ENCODE measurements around the gene OPA1.
"Not testable (repeated sequence)": the region's sequence is repeated elsewhere in the genome, so short reads cannot be mapped to it uniquely, and the experiment has no call there.

Gene OPA1

DNA sequence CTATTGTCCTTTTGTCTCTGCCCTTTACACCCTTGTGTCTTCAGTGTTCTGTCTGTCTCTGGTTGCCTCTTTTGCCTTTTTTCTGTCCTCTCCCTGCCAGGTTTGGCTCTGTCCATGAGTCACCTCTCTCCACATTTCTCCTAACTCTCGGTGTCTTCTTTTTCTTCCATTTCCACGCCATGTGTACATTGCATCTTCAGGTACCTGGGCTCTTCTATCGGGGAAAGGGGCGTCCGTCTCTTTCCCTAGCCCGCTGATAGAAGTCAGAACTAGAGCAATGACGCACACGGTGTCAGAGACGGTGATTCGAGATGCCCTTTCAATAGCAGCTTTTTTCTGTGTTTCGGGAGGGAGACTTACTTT lies 641 bp downstream of the OPA1 start:
- DNase-seq: peak; percentile 44 to 57

DNA sequence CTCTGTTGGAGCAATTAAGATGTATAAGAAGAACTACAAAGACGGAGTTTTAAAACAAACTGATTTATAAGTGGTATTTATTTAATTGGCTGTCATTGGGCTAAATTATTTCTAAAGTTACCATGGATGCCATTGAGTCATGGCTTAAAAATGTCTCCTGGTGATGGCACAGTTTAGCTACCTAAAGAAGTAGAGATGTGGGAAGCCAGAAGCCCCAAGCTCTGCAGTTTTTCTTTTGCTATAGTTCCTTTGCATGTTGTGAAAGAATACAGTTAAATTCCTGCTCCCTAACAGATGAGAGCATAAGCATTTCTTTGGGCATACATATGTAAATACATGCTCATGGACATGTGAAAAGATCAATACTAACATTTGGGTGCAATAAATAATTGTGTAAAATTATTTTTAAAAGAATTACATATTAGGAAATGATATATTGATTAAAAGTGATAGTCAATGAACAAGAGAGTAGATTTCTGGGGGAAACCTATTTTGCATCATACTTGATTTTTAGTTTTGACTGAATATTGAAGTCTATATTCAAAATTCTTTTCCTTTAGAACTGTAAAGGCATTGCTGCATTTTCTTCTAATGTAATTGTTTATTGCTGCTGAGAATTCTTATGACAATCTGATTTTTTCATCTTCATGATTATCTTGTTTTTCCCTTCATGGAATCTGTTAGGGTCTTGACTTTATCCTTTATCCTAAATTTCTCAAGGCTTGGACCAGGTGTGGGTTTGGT lies 2.1 kb downstream of the OPA1 start:
- DNase-seq: no peak

DNA sequence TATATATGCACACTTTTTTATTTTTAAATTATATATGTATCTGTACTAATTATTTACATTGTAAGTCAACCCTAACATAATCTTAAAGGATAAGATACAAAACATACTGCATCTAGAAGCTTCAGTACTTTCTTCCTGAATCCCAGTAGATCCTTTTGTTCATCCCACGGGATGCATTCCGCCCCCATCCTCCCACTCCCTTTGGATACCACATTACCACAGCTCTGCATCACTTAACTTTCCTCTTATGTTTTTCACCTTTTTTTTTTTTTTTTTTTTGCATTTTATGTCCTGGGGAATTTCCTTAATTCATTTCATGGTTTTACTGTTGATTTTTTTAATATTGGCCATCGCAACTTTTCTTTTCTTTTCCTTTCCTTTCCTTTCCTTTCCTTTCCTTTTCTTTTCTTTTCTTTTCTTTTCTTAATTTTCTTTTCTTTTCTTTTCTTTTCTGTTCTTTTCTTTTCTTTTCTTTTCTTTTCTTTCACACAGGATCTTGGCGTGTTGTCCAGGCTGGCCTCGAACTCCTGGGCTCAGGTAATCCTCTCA lies 3.0 kb downstream of the OPA1 start:
- no peak for DNase-seq

DNA sequence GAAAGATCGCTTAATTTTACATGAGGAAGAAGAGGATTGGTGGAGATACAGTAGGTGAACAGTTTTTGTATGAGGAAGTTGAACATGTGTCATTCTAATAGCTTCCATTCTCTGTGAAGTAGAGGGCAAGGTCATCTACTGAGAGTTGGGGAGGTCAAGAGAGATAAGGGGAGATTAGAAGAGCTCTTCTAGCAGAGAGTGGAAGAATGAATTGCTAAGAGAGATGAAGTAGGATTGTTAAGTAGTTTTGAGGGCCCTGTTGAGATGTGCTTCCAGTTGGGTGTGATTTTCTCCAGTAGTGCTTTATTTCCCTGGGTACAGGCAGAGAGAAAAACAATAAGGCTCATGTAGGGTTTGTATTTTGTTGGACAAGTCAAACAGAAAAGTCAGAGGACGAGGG lies 5.2 kb downstream of the OPA1 start:
- no peak for DNase-seq

DNA sequence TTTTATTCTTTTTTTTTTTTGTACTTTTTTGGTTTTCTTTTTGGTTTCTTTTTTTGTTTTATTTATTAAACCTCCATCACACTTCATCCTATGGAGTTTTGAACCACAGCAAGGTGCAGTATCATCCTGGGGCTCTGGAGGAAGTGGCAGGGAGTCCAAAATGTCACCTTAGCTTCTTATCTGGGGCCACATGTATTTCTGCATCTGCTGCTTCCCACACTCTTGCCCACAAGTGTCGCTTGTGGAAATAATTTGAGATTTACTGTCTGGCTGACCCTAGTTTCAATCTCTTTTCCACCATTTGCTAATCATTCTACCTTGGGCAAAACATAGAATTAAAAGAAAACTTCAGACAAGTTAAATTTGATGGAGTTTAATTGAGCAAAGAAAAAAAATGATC lies 6.4 kb downstream of the OPA1 start:
- no peak for DNase-seq

DNA sequence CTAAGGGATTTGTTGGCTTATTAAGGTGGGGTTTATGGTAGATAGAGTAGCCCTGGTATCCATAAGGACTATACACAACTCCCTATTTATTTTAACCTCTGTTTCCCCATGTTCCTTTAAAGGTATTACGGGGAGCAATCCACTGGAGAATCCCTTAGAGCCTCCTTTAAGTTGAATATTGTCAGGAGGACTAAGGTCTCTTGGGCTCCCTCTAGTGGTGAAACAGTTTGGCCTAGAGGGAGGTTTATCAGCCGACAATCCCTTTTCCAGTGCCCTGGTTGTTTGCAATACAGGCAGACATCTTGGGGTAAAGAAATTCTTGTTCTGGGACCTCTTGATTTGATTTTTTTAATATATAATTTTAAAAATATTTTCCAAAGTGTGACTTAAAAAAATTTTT lies 12.9 kb downstream of the OPA1 start:
- DNase-seq: peak; percentile 32 to 58

DNA sequence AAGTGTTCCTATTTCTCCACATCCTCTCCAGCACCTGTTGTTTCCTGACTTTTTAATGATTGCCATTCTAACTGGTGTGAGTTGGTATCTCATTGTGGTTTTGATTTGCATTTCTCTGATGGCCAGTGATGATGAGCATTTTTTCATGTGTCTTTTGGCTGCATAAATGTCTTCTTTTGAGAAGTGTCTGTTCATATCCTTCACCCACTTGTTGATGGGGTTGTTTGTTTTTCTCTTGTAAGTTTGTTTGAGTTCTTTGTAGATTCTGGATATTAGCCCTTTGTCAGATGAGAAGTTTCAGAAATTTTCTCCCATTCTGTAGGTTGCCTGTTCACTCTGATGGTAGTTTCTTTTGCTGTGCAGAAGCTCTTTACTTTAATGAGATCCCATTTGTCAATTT lies 13.9 kb downstream of the OPA1 start:
- DNase-seq: not testable (repeated sequence)

DNA sequence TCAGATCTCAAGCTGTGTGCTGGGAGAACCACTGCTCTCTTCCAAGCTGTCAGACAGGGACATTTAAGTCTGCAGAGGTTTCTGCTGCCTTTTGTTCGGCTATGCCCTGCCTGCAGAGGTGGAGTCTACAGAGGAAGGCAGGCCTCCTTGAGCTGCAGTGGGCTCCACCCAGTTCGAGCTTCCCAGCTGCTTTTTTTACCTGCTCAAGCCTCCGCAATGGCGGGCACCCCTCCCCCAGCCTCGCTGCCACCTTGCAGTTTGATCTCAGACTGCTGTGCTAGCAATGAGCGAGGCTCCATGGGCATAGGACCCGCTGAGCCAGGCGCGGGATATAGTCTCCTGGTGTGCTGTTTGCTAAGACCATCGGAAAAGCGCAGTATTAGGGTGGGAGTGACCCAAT lies 17.5 kb downstream of the OPA1 start:
- not testable (repeated sequence) for DNase-seq

DNA sequence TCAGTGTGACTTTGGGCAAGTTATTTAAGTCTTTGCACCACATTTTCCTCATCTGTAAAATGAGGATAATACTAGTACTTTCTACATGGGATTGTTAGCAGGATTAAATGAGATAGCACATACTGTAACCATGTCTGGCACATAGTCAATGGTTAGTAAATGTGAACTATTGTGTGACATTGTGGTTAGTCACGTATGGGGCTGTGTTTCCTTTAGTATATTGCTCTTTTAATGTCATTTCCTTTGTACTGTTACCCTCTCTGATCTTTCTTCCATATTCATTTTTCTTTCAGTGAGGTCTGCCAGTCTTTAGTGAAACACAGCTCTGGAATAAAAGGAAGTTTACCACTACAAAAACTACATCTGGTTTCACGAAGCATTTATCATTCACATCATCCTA lies 21.4 kb downstream of the OPA1 start:
- no peak for DNase-seq

DNA sequence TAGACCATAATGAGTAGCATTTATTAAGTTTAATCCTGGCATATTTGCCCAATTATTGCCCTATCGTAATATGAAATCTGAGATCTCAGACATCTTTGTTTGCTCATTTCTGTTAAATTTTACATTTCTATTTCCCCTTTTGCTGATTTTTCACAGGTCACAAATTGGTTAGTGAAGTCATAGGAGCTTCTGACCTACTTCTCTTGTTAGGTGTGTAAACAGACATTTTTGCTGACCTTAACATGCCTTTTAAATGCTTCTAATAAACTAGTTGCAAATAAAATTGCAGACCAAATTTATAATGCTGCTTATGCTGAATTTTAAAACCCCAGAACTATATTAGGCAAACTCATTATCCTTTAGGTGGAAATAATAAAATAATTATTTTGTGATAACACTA lies 24.6 kb downstream of the OPA1 start:
- DNase-seq: no peak

DNA sequence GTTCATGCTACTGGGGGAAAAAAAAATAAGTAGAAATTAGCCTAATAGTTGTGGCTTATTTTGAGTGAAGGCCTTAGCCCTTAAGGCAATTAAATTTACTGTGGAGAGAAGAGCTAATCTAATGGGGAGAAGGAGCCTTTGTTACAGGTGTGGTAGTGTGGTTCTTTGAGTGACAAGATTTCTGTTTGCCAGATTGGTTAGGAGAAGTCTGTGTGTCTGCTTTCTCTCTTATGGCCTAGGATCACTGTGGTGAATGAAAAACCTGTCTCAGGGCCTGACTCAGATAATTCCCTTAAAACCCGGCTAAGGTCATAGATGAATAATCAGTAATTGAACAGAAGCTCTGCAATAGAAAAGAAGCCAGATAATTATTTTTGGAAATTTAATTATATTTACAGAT lies 27.0 kb downstream of the OPA1 start:
- no peak for DNase-seq

DNA sequence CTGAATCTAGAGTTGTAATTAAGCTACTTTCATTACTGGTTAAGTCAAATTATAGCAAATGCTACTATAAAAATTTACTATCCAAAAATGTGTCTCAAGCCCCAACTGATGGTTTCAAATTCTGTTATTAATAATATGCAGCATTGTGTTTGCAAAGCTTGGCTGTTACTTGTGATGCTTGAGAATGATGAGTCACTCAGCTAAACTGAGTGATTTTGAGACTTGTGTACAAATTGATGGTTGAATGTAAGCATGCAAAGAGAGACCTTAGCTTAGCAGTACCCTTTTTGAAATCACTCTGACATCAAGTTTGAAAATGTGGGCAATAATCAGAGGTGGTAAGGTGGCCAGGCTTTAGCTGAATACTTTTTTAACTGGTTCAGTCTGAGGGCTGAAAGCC lies 27.6 kb downstream of the OPA1 start:
- no peak for DNase-seq

DNA sequence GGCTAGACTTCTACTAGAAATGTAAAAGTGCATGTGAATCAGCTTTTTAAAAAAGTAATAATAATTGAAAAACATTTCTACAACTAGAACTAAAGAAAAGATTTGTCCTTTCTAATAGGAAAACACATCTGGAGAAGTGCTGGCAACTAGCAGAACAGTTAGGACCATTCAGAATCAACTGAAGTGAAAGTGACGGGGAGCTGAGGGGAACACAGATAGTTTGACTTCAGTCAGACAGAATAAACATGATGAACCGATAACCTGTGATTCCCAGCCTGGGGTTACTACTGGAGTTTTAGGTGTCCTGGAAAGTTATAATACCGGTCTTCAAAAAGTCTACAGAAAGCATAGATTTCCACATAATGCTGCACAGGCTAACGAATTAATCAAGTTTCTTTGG lies 28.1 kb downstream of the OPA1 start:
- DNase-seq: no peak

DNA sequence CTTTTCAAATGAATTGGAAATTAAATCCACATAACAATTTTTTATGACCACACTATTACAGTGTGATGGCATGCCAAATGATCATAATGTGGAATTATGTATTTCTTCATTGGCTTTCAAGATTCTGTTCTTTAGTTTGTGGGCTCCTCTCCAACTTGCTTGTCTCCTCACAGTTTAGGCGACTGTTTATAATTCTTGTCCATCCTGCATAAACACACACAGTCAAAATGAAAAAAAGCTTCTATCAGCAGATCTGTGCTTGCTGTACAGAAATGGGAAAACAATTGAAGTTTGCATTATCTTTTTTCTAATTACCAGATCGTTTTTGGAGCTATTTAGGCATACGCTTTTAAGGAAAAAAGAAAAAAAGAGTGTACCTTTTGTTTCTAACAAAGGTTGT lies 37.0 kb downstream of the OPA1 start:
- no peak for DNase-seq

DNA sequence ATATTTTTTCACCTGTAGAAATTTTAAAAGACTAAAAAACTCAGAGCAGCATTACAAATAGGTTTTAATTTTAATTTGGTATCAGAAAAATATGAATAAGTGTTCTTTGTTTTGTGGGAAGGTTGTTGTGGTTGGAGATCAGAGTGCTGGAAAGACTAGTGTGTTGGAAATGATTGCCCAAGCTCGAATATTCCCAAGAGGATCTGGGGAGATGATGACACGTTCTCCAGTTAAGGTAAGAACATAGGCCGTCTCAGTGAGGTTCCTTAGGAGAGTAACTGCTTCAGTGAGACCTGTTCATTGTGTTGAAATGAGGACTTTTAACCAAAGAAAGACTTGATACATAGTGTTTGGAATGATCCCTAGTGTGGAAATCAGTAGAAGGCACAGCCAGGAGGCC lies 44.8 kb downstream of the OPA1 start:
- no peak for DNase-seq

DNA sequence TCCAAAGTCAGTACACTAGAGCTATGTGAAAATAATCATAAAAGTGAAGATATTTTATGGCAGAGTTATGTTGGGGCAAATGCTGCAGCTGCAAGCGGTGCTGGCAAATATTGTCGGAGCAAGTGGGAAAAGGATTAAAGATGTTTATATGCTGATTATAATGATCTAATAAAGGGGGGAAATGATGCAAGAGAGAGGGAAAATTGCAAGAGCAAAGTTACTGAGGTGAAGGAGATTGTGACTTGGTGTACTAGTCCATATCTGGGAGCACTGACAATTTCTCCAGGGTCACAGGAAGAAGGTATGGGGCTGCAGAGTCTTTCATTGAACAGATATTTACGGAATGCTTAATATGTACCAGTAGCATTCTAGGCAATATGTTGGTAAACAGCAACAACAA lies 45.8 kb downstream of the OPA1 start:
- no peak for DNase-seq

DNA sequence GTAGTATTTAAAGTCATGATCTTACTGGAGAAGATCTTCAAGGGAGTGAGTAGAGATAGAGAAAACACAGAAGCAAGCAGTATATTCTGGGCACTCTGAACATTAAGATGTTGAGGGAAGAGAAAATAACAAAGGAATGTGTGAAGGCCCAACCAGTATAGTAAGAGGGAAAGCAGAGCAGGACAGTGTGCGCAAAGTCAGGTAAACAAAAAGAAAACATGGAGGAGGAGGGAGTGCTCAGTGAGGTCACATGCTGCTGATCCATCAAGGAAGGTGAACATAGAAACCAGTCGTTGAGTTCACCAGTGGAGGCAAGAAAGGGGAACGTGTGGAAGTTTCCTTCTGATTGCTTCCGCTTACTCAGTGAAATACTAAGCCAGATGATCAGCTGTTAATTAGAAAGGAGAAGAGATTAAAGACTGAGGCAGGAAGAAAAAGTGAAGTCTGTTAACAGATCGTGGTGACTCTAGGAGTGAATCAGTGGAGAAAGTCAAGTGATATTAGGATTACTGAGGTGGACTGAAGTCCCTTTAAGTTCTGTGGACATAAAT lies 47.2 kb downstream of the OPA1 start:
- DNase-seq: no peak

DNA sequence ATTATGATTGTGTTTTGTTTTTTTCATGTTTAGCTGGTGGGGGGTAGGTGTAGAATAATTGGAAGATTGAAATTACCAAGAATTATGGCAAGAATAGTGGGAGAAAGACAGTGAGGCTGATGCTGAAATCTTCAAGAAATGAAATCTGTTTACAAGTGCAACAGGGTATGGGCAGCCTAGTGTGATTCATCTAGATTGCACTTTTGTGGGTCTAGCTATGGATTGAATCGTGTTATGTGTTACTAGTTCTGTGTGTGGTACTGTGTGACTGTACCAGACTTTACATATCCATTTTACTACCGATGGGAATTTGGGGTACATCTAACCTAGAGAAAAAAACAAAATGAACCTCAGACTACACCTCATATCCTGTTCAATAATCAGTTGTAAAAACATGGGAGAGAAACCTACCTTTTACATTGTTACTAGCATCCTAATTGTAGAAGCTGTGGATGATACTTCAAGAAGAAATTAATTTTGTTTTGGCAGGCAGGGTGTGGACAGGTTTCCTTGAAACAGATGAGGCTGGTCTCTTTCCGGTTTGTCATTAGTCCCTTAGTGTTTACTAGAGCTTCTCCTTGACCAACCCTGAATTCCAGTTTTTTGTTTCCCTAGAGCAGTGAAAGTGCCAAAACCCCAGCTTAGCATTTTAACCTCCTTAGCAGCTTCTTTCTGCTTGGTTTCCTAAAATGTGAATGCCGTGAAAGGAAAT lies 47.9 kb downstream of the OPA1 start:
- DNase-seq: no peak

DNA sequence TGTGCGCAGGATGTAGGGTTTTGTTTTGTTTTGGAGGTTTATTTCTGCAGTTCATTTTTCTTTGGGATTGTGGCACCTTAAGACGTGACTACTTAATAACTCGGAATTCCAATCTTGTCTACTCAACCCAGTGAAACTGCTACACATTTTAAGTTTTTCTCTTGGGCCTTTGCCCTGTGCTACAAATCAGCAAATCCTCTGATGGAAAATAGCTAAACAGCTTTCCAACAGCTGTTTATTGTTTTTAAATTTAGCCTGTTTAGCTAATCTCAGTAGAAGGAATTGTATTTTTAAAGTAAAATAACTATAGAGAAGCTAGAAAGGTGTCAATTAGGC lies 48.4 kb downstream of the OPA1 start:
- DNase-seq: no peak

DNA sequence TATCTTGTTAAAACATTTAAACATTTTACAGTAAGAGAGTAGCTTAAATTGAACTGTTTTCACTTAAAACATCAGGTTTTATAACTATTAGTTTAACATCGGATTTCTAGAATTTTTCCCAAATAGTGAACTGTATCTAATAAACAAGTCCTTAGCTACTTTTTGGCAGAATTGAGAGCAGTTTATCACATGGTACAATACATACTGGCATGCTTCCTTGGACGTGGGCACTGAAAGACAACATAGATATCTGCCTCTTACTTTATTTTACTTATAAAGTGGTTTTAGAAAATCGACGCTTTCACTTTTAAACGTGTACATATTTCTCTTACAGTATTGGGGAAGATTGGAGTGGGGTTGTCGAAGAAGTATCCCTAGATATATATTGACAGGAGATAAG lies 52.8 kb downstream of the OPA1 start:
- no peak for DNase-seq

DNA sequence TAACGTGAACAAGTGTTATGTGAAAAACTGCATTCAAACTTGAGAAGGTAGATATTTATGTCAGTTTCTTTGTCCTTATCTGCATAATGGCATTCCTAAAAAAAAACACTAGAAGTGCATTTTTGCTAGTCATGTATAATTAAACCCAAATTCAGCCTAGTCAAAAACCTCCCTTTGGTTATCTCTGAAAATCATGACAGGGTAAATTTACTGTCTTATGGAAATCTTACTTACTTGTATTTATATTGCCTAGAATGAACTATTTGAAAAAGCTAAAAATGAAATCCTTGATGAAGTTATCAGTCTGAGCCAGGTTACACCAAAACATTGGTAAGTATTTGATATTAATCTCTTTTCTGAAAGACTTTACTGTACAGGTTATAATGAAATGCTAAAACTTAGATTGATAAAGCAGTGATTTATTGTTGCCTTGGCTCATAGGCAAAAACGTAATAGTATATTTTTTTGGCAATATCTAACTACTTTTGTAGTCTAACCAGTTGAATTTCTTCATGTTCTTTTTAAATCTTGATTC lies 55.6 kb downstream of the OPA1 start:
- no peak for DNase-seq

DNA sequence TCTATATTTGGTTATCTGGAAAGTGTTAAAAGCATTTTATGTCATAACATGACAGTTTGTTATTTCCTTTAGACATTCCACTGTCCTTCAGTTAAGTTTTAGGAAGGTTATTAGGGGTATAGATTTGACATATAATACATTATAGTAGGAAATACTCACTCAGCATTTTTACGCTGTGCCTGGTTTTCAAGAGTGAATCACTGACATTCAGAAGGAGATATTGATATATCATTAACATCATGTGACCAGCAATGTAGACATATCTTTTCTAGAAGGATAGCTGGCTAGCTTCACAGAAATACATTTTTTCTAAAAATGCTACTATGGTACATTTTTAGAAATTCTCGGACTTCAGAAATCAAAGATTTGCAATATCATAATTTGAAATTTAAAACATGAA lies 57.6 kb downstream of the OPA1 start:
- DNase-seq: no peak

DNA sequence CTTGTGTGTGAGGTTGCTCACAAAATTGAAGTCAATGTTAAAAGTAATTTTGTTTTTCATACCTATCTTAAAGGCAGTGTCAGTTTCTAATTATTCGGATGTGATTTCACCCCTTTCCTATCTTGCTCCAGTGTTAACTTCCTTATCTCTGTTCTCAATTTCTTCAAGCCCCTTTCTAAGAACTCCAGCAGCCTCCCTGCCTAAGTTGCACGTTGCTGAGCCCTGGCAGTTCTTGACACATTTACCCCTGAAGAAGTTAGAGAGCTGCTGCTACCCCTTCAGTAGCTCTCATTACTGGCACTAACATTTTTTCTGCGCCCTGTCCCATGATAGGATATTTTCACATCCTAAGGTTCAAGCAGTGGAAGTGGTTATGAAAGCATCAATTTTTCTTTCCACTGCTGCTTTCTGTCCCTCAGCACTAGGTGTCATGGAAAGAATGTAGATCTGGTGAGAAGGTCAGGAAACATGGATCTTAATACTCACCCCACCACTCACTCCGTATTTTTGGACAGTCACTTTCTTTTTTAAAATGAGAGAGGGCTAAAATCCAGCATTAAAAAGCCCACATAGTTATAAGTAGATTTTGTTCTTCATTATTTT lies 62.9 kb downstream of the OPA1 start:
- no peak for DNase-seq

DNA sequence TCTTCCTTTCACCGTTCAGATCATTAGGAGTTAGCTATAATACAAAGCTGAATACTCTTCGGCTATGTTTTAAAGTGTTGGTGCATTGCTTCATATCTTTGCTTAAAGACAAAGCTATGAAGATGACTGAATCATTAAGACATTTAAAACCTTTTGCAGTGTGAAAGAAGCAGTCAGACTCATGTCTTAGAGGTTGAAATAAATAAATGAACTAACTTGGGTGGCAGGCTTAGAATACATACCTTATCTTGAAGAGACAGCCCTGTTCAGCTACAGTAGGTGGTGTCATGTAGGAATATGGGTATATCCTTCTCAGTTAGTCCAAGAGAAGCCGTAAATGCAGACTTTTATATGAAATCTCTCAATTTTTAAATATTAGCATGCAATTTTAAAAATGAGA lies 63.4 kb downstream of the OPA1 start:
- DNase-seq: no peak

Data from activated CD4-positive, alpha-beta T cell treated with anti-CD3 and anti-CD28 coated beads, Interleukin-2, amount 50 U/mL, for 48 hours (primary cell).